H9 (cell line): Measurements from ENCODE around the gene NRG3. TPM values are rescaled to one million over a fixed set of nuclear protein-coding genes. Genes with fewer than 3 reads are reported as not detected.

ENCODE experiments used
- DNase-seq: peaks from one replicate; pipeline ENCODE4 v3.0.0-alpha.2; 2017
- H2AFZ ChIP-seq: one replicate; pipeline ENCODE4 v1.6.1; 2013; ENCODE audit warnings: mild to moderate bottlenecking, low read length, control low read depth, moderate library complexity
- H2AK5ac ChIP-seq: 2 replicates; pipeline ENCODE4 v1.6.1; 2013; ENCODE audit warnings: low read length, control low read depth, mixed read lengths; ENCODE audit not compliant: insufficient read length
- H2BK120ac ChIP-seq: one replicate; pipeline ENCODE4 v1.6.1; 2013; ENCODE audit warnings: low read depth, mild to moderate bottlenecking, low read length, control low read depth, inconsistent platforms; ENCODE audit not compliant: poor library complexity, severe bottlenecking
- H2BK12ac ChIP-seq: 2 replicates; pipeline ENCODE4 v1.6.1; 2013; ENCODE audit warnings: low read length, control low read depth, mixed read lengths, low read depth; ENCODE audit not compliant: insufficient read length
- H2BK15ac ChIP-seq: 2 replicates; pipeline ENCODE4 v1.6.1; 2013; ENCODE audit warnings: low read depth, low read length, control low read depth
- H2BK20ac ChIP-seq: one replicate; pipeline ENCODE4 v1.6.1; 2013; ENCODE audit warnings: low read depth, mild to moderate bottlenecking, low read length, control low read depth, inconsistent platforms; ENCODE audit not compliant: poor library complexity, severe bottlenecking
- H2BK5ac ChIP-seq: 2 replicates; pipeline ENCODE4 v1.6.1; 2013; ENCODE audit warnings: low read length, control low read depth, mixed read lengths; ENCODE audit not compliant: insufficient read length
- H3K14ac ChIP-seq: 2 replicates; pipeline ENCODE4 v1.6.1; 2013; ENCODE audit warnings: low read length, control low read depth; ENCODE audit not compliant: insufficient read depth
- H3K18ac ChIP-seq: 2 replicates; pipeline ENCODE4 v1.6.1; 2013; ENCODE audit warnings: low read depth, mild to moderate bottlenecking, mixed read lengths, low read length, control low read depth; ENCODE audit not compliant: insufficient read length
- H3K23ac ChIP-seq: 2 replicates; pipeline ENCODE4 v1.6.1; 2013; ENCODE audit warnings: low read length, control low read depth, mixed read lengths, low read depth; ENCODE audit not compliant: insufficient read length
- H3K23me2 ChIP-seq: 2 replicates; pipeline ENCODE4 v1.6.1; 2013; ENCODE audit warnings: low read depth, mild to moderate bottlenecking, mixed read lengths, low read length, control low read depth; ENCODE audit not compliant: insufficient read length, poor library complexity, severe bottlenecking
- H3K27ac ChIP-seq: 2 replicates; pipeline ENCODE4 v1.5.1; 2013; ENCODE audit warnings: low read length, control low read depth, mixed read lengths, low read depth; ENCODE audit not compliant: insufficient read length
- H3K27me3 ChIP-seq: 2 replicates; pipeline ENCODE4 v1.6.1; 2013; ENCODE audit warnings: low read length, control low read depth, inconsistent platforms; ENCODE audit not compliant: insufficient read depth
- H3K4ac ChIP-seq: 2 replicates; pipeline ENCODE4 v1.6.1; 2013; ENCODE audit warnings: low read depth, mild to moderate bottlenecking, control low read depth, inconsistent platforms, low read length, moderate library complexity
- H3K4me1 ChIP-seq: 2 replicates; pipeline ENCODE4 v1.6.1; 2013; ENCODE audit warnings: low read length, control low read depth, inconsistent platforms; ENCODE audit not compliant: insufficient read depth
- H3K4me2 ChIP-seq: 2 replicates; pipeline ENCODE4 v1.6.1; 2013; ENCODE audit warnings: low read length, control low read depth, mixed read lengths; ENCODE audit not compliant: insufficient read length, insufficient read depth
- H3K56ac ChIP-seq: 2 replicates; pipeline ENCODE4 v1.6.1; 2013; ENCODE audit warnings: low read depth, mild to moderate bottlenecking, mixed read lengths, low read length, control low read depth; ENCODE audit not compliant: insufficient read length
- H3K79me1 ChIP-seq: 2 replicates; pipeline ENCODE4 v1.6.1; 2013; ENCODE audit warnings: low read depth, mild to moderate bottlenecking, moderate library complexity, low read length, control low read depth, inconsistent platforms; ENCODE audit not compliant: insufficient read depth, poor library complexity, severe bottlenecking
- H3K79me2 ChIP-seq: 2 replicates; pipeline ENCODE4 v1.6.1; 2013; ENCODE audit warnings: low read length, control low read depth, inconsistent platforms; ENCODE audit not compliant: insufficient read depth
- H3K9ac ChIP-seq: 2 replicates; pipeline ENCODE4 v1.6.1; 2013; ENCODE audit warnings: low read length, control low read depth, mixed read lengths; ENCODE audit not compliant: insufficient read length; ENCODE audit errors: extremely low read depth
- H3K9me3 ChIP-seq: one replicate; pipeline ENCODE4 v1.6.1; 2013; ENCODE audit warnings: low read depth, low read length, inconsistent platforms; ENCODE audit not compliant: control insufficient read depth
- H3T11ph ChIP-seq: one replicate; pipeline ENCODE4 v1.6.1; 2013; ENCODE audit warnings: mild to moderate bottlenecking, low read length, control low read depth, inconsistent platforms
- H4K20me1 ChIP-seq: one replicate; pipeline ENCODE4 v1.6.1; 2013; ENCODE audit not compliant: control insufficient read depth, insufficient read length, insufficient read depth
- H4K5ac ChIP-seq: 2 replicates; pipeline ENCODE4 v1.6.1; 2013; ENCODE audit warnings: low read depth, mild to moderate bottlenecking, mixed read lengths, low read length, control low read depth; ENCODE audit not compliant: insufficient read length
- H4K8ac ChIP-seq: replicated peaks from 2 replicates; pipeline ENCODE4 v1.6.1; 2013; ENCODE audit warnings: low read length, control low read depth, mixed read lengths, low read depth; ENCODE audit not compliant: insufficient read length
- H4K91ac ChIP-seq: 2 replicates; pipeline ENCODE4 v1.6.1; 2013; ENCODE audit warnings: low read depth, mild to moderate bottlenecking, moderate library complexity, mixed read lengths, low read length, control low read depth; ENCODE audit not compliant: insufficient read length
- H3K27ac Mint-ChIP-seq, 3 experiments: 2 replicates in 2 of 3; 3 replicates in 1 of 3; pipeline ENCODE4 v1.8.0; 2020 to 2021; ENCODE audit warnings: mixed read lengths in 3 of 3, mild to moderate bottlenecking in 1 of 3, moderate library complexity in 1 of 3
- H3K27me3 Mint-ChIP-seq: 2 replicates; pipeline ENCODE4 v1.8.0; 2021; ENCODE audit warnings: low read depth, mild to moderate bottlenecking, moderate library complexity, mixed read lengths
- H3K36me3 Mint-ChIP-seq, 3 experiments: 2 replicates in 2 of 3; 3 replicates in 1 of 3; pipeline ENCODE4 v1.8.0; 2020 to 2021; ENCODE audit warnings: low read depth in 3 of 3, mixed read lengths in 3 of 3; ENCODE audit not compliant: insufficient read depth in 1 of 3
- H3K4me1 Mint-ChIP-seq, 2 experiments: 2 replicates each; pipeline ENCODE4 v1.8.0; 2020; ENCODE audit warnings: mixed read lengths in 2 of 2
- H3K4me3 Mint-ChIP-seq, 2 experiments: 2 replicates in 1 of 2; 3 replicates in 1 of 2; pipeline ENCODE4 v1.8.0; 2020 to 2021; ENCODE audit warnings: mild to moderate bottlenecking in 2 of 2, mixed read lengths in 2 of 2, moderate library complexity in 1 of 2
- H3K9me3 Mint-ChIP-seq, 2 experiments: 2 replicates in 1 of 2; 3 replicates in 1 of 2; pipeline ENCODE4 v1.8.0; 2020; ENCODE audit warnings: mild to moderate bottlenecking in 2 of 2, mixed read lengths in 2 of 2, moderate library complexity in 1 of 2
- WGBS: extraction: QIAGEN DNeasy Blood & Tissue Kit; methylation state at CpG from one replicate; pipeline ENCODE4 v1.1.7; 2013; ENCODE audit warnings: missing lambda C conversion rate, low lambda C conversion rate, mixed read lengths; ENCODE audit not compliant: insufficient read length; ENCODE audit errors: extremely low coverage; 5-methylcytosine and 5-hydroxymethylcytosine counted together
- total RNA-seq: library from RNA; stranded (reverse); gene quantifications from 2 replicates; pipeline ENCODE4 v1.2.1, GENCODE V29; 2021
- TF ChIP-seq, protein P1 (sequence below): fragments of 200-600 bp; sonication (generic); conservative IDR thresholded peaks from 3 replicates; pipeline ENCODE4 v1.8.0; 2021; ENCODE audit warnings: antibody characterized with exemption, mild to moderate bottlenecking

NRG3 gene
- total RNA-seq, 1 experiment from 2014 or later, result 1.6 TPM

DNA sequence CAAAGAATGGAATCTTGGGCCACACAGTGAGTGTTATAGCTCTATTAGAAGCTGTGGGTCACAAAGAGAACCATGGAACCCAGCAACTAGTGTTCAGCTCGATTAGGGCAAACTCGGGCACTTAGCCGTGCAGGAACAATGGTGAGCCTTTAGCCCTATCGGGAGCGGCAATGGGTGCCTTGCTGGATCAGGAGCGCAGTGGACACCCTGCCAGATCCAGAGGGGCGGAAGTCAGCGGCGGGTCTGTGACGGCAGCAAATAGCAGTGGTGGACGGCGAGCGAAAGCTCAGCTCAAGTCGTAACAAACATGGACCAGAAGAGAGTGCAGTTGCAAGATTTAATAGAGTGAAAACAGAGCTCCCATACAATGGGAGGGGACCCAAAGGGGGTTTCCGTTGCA, 43.9 kb upstream of the NRG3 start:
- Histone ChIP-seq H2AK5ac (no peak overlapping the region), H2BK20ac (no peak overlapping the region), H3K23ac (no peak overlapping the region), H3K27ac (no peak overlapping the region), H2AFZ (no peak overlapping the region), H4K8ac (no peak overlapping the region), H2BK120ac (no peak overlapping the region), H3K14ac (no peak overlapping the region), H3K27me3 (no peaks in the 10 kb centered on the region), H2BK5ac (no peak overlapping the region), H3K79me2 (no peaks in the 10 kb centered on the region), H4K5ac (no peak overlapping the region), H3K23me2 (no peaks in the 10 kb centered on the region), H3K4me1 (no peaks in the 10 kb centered on the region), H3K4ac (no peak overlapping the region), H4K20me1 (no peaks in the 10 kb centered on the region), H3T11ph (no peak overlapping the region), H3K4me2 (no peak overlapping the region), H3K56ac (no peak overlapping the region), H3K9ac (no peak overlapping the region), H4K91ac (no peak overlapping the region), H3K18ac (no peak overlapping the region), H3K9me3 (no peaks in the 10 kb centered on the region), H2BK12ac (no peak overlapping the region), H2BK15ac (no peak overlapping the region), H3K79me1 (no peaks in the 10 kb centered on the region)
- H3K4me1 Mint-ChIP-seq, result peaks cover 2 to 3% of the 10 kb centered on the region in 2 experiments
- no CpG with 5 or more reads among the region's 15 CpGs for WGBS
- TF ChIP-seq, protein P1, sequence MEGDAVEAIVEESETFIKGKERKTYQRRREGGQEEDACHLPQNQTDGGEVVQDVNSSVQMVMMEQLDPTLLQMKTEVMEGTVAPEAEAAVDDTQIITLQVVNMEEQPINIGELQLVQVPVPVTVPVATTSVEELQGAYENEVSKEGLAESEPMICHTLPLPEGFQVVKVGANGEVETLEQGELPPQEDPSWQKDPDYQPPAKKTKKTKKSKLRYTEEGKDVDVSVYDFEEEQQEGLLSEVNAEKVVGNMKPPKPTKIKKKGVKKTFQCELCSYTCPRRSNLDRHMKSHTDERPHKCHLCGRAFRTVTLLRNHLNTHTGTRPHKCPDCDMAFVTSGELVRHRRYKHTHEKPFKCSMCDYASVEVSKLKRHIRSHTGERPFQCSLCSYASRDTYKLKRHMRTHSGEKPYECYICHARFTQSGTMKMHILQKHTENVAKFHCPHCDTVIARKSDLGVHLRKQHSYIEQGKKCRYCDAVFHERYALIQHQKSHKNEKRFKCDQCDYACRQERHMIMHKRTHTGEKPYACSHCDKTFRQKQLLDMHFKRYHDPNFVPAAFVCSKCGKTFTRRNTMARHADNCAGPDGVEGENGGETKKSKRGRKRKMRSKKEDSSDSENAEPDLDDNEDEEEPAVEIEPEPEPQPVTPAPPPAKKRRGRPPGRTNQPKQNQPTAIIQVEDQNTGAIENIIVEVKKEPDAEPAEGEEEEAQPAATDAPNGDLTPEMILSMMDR, result no peak
- H3K27ac Mint-ChIP-seq, result no peak overlapping the region
- H3K36me3 Mint-ChIP-seq, result no peaks in the 10 kb centered on the region; a peak in 1 of 7 replicates
- no peaks in the 10 kb centered on the region for H3K9me3 Mint-ChIP-seq
- H3K4me3 Mint-ChIP-seq, result no peak overlapping the region
- no peak for DNase-seq
- no peaks in the 10 kb centered on the region; the same call in 1 of the 2 replicates for H3K27me3 Mint-ChIP-seq
